Measurements from ENCODE around the gene BCL2L1.

BCL2L1 gene

DNA sequence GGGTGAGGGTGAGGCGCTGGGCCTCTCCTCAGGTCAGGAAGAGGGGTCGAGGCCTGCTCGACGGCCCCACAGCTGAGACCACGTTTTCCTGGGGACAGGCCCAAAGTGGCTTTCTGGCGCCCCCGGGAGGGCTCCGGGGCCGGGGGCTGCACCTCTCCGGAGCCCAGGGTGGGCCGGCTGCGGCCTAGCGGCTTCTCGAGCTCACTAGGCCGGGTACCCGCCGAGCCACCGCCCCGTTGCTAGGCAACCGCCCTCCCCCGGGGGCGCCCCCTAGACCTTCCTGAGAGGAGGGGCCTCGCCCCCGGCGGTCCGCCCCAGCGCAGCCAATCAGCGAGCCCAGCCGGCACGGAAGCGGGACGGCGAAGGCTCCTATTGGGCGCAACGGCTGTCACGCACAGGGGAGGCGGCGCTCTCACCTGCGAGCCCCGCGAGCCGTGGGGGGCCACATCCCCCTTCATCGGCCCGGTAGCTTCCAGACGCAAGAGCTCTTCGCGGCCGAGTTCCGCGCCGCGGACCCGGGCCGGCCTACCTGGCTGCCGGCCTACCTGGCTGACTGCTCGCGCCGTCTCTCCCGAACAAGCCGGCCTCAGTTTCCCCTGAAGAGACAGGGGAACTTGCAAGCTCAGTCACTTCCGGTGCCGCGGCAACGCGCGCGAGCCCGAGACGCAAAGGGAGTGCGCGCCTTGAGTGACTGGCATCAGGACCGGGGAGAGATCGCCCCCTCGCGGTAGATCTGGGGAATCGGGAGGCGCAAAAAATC, 831 bp upstream of the BCL2L1 start:
- peak; percentile 96 for DNase-seq (ENCODE audit: low read depth)

DNA sequence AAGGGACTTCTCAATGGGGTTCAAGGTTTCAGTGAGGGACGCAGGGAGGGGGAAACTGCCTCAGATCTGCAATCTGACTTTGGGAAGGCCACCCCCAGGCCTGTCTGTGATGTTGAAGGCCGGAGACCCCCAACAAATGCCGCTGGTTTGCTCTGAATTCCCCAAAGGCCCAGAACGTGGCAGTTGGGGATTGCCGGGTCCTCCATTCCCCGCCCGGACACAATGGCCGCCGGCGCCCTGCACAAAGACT, 326 bp upstream of the BCL2L1 start:
- DNase-seq (ENCODE audit: low read depth) = no peak

DNA sequence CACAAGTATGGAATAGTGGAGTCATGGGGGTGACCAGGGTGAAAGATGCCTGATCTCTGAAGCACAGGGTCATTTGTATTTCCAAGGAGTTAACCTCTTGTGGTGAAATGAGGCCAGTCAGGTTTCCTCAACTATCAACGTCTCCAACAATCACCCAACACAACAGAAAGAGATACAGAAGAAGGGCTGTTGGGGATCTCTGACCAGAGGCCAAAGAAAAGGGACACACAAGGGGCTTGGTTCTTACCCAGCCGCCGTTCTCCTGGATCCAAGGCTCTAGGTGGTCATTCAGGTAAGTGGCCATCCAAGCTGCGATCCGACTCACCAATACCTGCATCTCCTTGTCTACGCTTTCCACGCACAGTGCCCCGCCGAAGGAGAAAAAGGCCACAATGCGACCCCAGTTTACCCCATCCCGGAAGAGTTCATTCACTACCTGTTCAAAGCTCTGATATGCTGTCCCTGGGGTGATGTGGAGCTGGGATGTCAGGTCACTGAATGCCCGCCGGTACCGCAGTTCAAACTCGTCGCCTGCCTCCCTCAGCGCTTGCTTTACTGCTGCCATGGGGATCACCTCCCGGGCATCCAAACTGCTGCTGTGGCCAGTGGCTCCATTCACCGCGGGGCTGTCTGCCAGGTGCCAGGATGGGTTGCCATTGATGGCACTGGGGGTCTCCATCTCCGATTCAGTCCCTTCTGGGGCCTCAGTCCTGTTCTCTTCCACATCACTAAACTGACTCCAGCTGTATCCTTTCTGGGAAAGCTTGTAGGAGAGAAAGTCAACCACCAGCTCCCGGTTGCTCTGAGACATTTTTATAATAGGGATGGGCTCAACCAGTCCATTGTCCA, 1.0 kb downstream of the BCL2L1 start:
- no peak for DNase-seq (ENCODE audit: low read depth)

DNA sequence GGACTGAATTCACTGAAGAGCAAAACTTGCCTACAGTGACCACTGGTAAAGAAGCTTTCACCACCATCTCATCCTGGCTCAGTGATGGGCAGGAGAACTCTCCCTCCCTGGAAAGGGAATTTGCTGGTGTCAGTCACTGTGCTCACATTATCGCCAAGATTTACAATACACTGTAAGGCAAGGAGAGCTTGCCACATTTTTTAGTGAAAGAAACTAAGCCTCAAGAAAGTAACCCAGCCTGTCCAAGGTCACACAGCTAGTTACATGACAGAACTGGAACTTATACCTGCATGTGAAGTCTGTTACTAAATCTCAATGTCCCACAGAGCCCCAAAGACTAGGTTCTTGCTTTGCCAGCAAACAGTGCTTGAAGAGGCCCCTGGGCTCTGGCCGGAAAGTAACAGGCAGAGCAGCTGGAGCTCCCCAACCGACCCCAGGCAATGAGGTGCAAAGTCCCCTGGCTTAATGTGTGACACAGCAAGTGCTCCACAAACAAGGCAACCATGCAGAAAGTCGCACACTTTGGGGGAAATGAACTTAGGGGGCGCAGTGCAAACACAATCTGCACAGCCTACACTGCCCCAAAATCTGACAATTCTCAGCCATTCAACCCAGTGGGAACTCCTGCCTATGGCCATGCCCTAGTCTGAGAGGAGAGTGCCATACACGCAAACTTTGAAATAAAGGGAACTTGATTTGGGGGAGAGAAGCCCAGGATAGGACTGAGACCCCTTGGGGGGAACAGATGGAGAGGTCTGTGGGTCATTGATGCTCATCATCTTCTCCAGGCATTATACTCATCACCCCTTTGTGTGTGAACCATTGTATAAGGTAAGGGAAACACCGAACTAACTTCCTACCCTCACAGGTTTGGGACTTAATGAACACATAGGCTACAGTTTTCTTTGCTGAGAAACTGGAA, 1.9 kb downstream of the BCL2L1 start:
- DNase-seq (ENCODE audit: low read depth) = no peak

DNA sequence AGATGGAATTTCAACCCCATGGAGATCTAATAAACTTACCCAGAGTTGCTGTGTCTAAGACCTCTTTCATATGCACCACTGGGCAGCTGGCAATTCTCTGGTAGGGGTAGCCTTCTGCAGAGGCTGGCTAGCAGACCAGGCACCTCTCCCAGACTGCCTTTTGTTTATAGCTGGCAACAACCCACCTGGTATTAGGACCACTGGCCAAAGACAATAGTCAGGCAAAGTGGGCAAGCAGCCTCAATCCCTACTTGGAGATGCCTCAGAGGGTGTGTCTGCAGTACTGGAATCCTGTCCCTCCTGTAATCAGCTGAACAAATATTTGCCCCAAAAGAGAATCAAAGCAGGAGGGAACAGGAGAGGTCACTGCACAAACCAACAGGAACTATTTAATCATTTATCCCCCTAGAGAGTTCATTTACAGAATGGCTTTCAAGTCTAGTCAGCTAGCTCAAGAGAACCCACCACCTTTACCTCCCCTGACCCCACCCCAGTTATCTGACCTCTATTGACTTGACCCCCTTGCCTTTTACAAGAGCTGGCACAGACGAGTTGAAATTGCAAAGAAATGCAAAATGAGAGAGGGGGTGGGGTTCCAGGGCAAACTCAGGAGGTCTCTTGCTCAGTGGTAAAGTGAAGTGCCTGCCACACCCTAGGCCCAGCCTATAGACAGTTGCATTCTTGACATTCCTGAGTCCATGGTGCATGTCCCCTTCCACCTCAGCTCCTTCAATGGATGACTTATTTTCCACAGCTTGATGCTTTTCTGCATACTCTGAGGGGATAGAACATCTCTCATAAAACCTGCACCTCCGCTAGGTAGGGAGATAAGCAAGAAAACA, 2.8 kb downstream of the BCL2L1 start:
- DNase-seq (ENCODE audit: low read depth) = no peak

DNA sequence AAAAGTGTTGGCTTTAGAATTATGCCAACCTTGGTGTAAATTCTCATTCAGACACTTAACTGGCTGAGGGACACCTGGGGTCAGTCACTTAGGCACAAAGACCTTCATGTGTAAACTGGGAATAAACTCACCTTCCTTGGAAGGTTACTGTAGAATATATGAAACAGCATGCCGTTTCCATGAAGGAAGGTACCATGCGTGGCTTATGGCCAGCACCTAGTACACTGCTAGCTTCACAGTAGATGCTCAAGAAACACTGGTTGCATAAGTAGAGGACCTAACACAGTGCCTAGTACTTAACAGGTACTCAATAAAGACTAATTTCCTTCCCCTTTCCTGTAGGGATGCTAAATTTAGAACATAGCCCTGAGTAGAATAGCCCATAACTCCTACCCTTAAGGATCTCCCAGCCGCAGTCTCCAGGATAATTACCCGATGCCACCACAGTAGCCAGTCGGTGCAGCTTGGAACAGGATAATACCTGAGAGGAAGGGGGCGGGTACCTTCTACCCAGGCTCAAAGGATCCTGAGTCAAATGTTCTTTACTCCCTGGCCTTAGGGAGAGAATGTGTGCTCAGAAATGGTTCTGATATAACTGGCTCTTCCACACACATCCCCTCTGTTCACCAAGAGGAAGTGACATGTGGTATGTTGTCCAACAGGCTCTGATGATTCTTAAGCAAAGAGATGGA, 3.6 kb downstream of the BCL2L1 start:
- no peak for DNase-seq (ENCODE audit: low read depth)

DNA sequence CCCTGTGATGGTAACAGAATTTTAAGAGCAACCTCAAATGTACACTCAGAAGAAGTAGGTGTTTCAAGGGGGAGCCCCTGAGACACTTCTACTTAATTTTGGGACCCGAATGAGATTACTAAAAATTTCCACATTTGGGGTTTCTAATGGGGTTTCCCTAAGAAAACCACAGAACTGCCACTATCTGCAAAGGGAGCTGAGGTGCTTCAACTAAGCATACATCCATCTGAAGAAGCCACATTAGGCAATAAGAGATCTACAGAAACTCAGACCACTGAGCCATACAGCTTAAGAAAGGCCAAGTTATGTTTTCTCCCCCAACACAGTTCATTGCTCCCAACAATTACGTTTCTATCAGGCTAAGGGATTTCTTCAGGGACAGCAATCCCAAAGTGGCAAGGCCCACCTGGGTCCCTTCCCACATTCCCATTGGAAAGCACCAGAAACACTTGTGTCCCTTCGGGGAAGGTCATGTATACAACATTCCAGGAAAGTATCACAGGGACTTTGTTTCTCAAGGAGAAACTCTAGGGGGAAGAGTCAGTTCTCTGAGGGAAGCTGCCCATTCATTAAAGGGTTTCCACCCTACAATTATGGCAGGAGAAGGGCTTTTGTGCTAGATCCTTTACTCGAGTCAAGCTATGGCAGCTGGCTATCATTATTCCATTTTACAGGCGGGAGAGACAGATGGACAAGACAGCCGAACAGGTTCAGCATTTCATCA, 5.0 kb downstream of the BCL2L1 start:
- no peak for DNase-seq (ENCODE audit: low read depth)

DNA sequence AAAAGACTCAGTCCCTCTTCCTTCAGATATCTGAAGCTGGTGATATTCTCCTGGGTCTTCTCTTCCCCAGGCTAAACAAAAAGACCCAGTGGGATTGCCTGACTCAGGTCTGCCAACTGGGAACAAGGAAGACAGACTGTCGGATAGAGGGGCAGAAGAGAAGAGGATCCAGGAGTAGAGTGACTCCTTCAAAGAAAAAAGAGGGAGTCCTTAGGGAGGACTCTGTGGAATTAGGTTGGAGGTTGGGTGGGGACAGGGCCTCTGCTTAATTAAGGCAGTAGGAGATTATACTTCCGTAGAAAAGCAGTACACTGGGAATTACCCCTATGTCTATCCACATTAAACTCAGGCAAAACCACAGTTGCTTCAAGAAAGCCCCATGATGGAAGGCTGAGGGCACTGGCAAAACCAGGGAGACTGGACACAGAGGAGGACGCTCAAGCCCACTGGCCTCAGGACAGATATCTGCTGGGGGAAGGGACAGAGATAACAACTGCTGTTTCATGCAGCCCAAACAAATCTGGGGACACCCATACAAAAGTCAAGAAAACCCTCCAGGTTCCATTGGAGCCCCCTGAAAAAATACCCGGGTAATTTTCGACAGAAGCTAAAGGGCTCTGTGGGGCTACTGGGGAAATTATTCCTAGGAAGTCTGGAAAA, 5.7 kb downstream of the BCL2L1 start:
- no peak for DNase-seq (ENCODE audit: low read depth)

DNA sequence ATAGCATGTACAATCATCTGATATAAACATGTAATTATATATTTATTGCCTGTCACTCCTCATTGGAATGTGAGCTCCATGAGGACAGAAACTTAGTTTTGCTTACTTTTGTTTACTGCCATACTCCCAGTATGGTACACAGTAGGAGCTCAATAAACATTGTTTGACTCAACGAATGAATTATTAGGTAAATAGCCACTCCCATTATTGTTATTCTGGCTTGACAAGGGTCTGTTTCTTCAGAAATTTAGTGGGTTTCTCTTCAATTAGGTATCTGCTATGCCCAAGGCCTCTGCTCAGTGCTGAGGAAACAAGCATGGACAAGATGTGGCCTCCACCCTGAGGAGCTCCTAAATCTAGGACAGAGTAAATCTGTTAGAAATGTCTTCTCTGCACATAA, 6.3 kb downstream of the BCL2L1 start:
- no peak for DNase-seq (ENCODE audit: low read depth)

DNA sequence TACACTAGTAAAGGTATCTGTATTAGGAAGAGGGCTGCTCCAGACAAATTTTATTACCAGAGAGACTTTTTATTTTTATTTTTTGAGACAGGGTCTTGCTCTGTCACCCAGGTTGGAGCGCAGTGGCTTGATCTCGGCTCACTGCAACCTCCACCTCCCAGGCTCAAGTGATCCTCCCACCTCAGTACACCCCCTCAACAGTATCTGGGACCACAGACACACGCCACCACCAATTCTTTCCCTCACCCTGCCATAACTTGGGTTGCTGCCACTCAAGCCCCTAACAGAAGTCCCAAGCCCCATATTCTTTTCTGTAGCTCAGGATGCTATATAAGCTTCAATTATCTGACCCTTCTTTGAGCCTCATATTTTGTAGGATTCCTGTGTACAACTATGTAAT, 6.9 kb downstream of the BCL2L1 start:
- no peak for DNase-seq (ENCODE audit: low read depth)

DNA sequence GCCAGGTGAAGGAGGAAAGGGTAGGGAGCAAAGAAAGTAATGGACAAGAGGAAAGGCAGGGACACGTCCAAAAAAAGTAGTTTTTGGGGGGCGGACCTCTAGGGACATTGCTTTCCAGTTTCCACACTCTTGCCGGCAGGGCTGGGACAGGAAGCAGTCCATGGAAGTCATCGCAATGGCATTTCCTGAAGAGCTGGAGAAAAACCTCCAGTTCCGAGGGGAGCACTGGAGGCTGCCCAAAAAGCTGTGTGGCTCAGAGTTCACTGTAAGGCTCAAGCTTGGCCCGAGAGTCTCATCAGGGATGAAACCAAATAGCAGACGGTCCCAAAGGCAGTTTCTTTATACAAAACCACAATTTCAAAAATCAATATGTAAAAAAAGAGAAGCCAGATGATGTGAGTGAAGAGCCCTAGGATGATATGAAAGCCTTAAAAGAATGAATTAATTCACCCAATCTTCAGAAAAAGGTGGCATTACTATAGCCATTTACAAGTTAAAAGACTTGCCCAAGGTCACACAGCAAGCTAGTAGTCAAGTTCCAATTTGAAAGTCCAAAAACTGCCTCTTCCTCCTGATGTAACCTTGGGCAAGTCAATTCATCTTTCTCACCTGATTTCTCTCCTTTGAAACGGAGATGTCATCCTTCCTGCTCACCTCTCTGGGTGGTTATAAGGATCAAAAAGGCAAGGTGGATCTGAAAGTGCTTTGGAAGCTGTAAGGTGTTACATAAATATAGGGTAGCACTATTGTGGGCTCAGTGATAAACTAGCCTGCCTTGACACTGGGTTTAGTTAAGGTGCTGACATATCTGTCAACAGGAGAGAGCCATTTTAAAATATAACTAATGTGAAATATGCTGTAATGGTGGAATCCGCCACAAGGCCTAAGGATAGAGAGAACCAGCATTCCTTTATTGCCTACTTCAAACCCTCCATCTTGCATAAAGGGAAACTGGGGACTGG, 9.1 kb downstream of the BCL2L1 start:
- DNase-seq (ENCODE audit: low read depth) = no peak

DNA sequence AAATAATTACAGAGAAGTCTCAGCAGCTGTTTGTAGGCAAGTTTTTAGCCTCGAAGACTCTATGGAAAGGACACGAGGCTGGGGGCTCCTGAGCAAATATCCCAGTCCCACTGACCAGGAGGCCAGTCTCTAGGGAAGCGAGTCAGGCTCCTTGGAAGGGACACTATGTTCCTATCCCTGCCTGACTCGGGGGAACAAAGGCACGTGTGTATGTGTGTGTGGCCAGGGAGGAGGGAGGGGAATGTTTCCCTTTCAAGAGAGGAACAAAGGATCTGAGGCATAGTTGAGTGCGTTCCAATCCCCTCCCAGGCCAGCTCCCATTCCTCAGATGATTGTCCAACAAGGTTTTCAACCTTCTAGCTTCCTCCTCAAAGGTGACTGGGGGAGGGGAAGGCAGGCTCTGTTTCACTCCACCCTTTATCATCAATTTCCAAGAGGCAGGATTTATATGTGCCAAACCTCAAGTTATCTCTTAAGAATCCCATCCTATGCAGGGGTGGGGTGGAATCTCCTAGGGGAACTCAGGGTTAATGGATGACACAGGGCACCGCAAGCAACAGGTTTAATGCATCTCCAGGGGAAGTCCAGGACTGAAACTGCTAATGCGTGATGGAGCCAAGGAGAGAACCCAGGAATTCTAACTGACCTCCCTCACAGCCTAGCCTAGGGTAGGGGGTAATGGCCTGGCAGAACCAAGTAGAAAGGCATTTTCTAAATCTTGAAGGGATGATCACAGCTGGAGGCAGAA, 9.9 kb downstream of the BCL2L1 start:
- DNase-seq (ENCODE audit: low read depth) = no peak

DNA sequence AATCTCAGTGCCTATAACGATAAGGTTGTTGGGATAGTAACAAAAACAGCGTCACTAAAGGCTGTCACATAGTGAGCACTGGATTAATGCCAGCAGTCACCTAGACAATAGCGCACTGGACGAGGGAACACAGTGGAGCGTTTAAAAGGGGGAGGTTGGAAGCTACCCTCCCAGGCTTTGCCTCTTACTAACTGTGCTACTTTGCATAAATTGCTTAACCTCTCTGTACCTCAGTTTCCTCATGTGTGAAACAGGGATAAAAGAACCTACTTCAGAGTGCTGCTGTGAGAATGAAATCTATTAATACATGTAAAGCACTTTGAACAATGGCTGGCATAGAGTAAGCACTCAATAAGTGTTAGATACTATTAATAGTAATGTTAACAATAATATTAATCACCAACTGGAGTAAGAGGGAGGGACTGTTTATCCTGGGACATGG, 10.5 kb downstream of the BCL2L1 start:
- DNase-seq (ENCODE audit: low read depth) = no peak

DNA sequence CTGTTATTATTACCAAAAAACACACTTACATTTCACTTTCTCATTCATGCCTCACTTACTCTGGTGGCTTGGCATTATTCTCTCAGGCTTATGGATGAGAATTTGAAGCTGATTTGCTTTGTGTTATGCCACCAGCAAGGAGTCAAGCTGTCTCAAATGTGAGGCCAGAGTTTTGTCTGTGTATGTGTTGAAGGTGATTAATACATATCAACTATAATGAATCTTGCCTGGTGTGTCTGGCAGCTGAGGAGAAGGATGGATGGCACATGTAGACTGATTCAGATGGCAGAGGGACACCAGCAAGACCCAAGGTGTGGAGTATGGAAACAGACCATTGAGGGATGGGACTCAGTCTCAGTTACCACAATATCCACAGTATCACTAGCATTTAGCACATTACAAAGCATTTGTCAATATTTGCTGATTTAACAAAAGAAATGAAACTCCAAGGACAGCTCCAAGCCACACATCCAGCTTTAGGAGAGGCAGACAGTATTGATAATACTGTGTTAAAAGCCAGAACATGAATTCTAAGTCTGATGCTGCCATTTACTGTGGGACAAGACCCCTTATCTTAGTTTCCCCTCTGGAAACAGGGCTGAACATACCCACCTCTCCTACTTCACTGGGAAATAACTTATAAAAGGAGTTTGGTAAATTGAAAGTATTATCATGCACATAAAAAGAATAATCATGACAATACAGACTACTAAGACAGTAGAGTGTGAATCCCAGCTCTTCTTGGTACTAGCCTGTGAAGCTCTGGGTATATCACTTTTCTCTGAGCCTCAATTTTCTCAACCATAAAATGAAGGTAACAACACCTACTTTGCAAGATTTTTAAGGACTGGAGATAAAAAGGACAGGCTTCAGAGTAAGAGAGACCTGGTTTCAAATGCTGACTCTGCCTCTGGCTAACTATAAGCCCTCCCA, 11.2 kb downstream of the BCL2L1 start:
- DNase-seq (ENCODE audit: low read depth) = no peak

DNA sequence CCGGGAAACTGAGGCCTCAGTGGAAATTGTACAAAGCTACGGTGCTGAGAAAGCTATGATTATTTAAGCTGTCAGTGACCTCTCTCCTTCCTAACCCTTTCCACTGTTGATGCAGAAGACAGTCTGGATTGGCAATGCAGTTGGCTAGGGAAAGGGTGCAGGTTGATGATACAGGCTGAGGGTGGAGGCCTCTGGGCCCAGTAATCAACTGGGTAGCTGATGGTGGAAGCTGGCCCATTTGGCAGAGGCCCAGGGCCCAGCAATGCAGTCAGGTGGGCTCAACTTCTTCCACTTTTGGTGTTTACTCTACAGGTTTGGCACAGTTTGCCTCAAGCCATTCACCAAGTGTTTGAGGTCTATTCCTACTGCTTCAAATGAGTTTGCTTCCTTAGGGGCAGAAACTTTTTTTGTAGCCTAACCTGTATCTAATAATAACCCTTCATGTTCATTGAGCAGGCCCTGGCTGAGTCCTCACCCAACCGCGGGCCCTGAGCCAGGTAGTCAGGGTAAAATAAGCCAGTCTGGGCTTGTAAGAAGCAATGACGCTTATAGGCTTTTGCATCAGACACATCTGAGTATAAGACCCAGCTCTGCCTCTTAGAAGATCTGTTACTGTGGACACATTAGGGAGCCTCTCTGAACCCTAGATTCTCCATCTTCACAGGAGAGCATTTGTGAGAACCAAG, 12.1 kb downstream of the BCL2L1 start:
- no peak for DNase-seq (ENCODE audit: low read depth)

DNA sequence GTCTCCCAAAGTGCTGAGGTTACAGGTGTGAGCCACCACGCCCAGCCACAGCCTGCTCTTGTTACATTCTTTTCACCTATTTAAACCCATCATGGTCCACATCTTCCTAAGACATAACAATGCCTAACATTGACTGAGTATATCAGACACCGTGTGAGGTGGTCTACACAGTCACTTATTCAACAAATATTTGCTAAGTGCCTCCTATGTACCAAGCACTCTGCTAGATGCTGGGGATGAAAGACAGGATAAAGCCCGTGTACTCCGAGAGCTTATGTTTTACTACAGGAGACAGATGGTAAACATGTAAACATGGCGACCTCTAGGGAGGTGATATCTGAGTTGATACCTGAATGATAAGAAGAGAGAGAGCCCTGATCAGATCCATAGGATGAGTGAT, 12.7 kb downstream of the BCL2L1 start:
- DNase-seq (ENCODE audit: low read depth) = no peak
